Activated T-helper 17 cell treated with anti-CD3 and anti-CD28 coated beads, Interleukin-2, amount 50 U/mL, for 72 hours (primary cell): Measurements from ENCODE around the gene REC8. TPM values are rescaled to one million over a fixed set of nuclear protein-coding genes. Genes with fewer than 3 reads are reported as not detected.

Experiments
- ATAC-seq: fragments of 150-1000 bp; cut with Tn5 transposase; replicated peaks from 2 replicates; pipeline ENCODE4 v1.10.0; 2021; ENCODE audit warnings: mild to moderate bottlenecking, moderate library complexity
- H3K27ac Mint-ChIP-seq: one replicate; pipeline ENCODE4 v1.8.0; 2022; ENCODE audit warnings: mixed read lengths
- H3K27me3 Mint-ChIP-seq: one replicate; pipeline ENCODE4 v1.8.0; 2022; ENCODE audit warnings: mixed read lengths
- H3K36me3 Mint-ChIP-seq: one replicate; pipeline ENCODE4 v1.8.0; 2022; ENCODE audit warnings: low read depth, mild to moderate bottlenecking, mixed read lengths
- H3K4me1 Mint-ChIP-seq: one replicate; pipeline ENCODE4 v1.8.0; 2022; ENCODE audit warnings: mixed read lengths
- H3K4me3 Mint-ChIP-seq: one replicate; pipeline ENCODE4 v1.8.0; 2022; ENCODE audit warnings: mild to moderate bottlenecking, mixed read lengths
- H3K9me3 Mint-ChIP-seq: one replicate; pipeline ENCODE4 v1.8.0; 2022; ENCODE audit warnings: mixed read lengths
- total RNA-seq, 2 donors: library from RNA; stranded (reverse); gene quantifications; one replicate each; pipeline ENCODE4 v1.2.3, GENCODE V29; 2022

The REC8 gene
- total RNA-seq, 2 donors from 2014 or later: 35.7 to 58.8 TPM

- peak within 1 kb of the TSS; percentile 91 for H3K4me3 Mint-ChIP-seq
- H3K27ac Mint-ChIP-seq: peak within 1 kb of the TSS; percentile 85
- H3K36me3 Mint-ChIP-seq: peaks cover 85% of the 10 kb centered on the region
- H3K9me3 Mint-ChIP-seq: no peaks in the 10 kb centered on the region
- H3K4me1 Mint-ChIP-seq: peaks cover 46% of the 10 kb centered on the region
- no peaks in the 10 kb centered on the region for H3K27me3 Mint-ChIP-seq
- ATAC-seq: peak; percentile 74
Measured at GRCh38 chr14:24146453-24146977, 25.4 kb upstream of the REC8 start, which contains the start of gene PSME2. PSME2 (minus strand) TSS chr14:24146610; CDS start chr14:24146581, 29 bp downstream.

- Mint-ChIP-seq H3K27me3 (no peaks in the 10 kb centered on the region), H3K36me3 (peaks cover 85% of the 10 kb centered on the region), H3K4me3 (peak within 1 kb of the TSS; percentile 91), H3K27ac (peak within 1 kb of the TSS; percentile 85), H3K9me3 (no peaks in the 10 kb centered on the region), H3K4me1 (peaks cover 42% of the 10 kb centered on the region)
- peak; percentile 91 for ATAC-seq
Measured at GRCh38 chr14:24146978-24147760, 24.7 kb upstream of the REC8 start, which contains the start of gene RNF31. RNF31 (plus strand) TSS chr14:24147498; CDS start chr14:24147699, 201 bp downstream.

GRCh38 chr14:24147761-24148428 lies 24.0 kb upstream of the REC8 start:
- Mint-ChIP-seq H3K4me1 (peaks cover 38% of the 10 kb centered on the region), H3K4me3 (peak overlapping the region; percentile 91), H3K27ac (peak overlapping the region; percentile 85), H3K27me3 (no peaks in the 10 kb centered on the region), H3K36me3 (peaks cover 85% of the 10 kb centered on the region), H3K9me3 (no peaks in the 10 kb centered on the region)
- no peak for ATAC-seq

GRCh38 chr14:24149302-24149969 lies 22.4 kb upstream of the REC8 start:
- peaks cover 78% of the 10 kb centered on the region for H3K36me3 Mint-ChIP-seq
- H3K9me3 Mint-ChIP-seq: no peaks in the 10 kb centered on the region
- peak overlapping the region; percentile 85 for H3K27ac Mint-ChIP-seq
- no peaks in the 10 kb centered on the region for H3K27me3 Mint-ChIP-seq
- H3K4me3 Mint-ChIP-seq: peak overlapping the region; percentile 91
- no peak for ATAC-seq
- peaks cover 26% of the 10 kb centered on the region for H3K4me1 Mint-ChIP-seq

- Mint-ChIP-seq H3K4me1 (peaks cover 23% of the 10 kb centered on the region), H3K27ac (no peak overlapping the region), H3K9me3 (no peaks in the 10 kb centered on the region), H3K27me3 (no peaks in the 10 kb centered on the region), H3K36me3 (peaks cover 78% of the 10 kb centered on the region), H3K4me3 (no peak overlapping the region)
- no peak for ATAC-seq
Measured at GRCh38 chr14:24150061-24150460, 21.8 kb upstream of the REC8 start.

GRCh38 chr14:24150567-24150966 lies 21.3 kb upstream of the REC8 start:
- H3K27ac Mint-ChIP-seq: no peak overlapping the region
- peaks cover 18% of the 10 kb centered on the region for H3K4me1 Mint-ChIP-seq
- ATAC-seq: no peak
- no peak overlapping the region for H3K4me3 Mint-ChIP-seq
- no peaks in the 10 kb centered on the region for H3K9me3 Mint-ChIP-seq
- H3K27me3 Mint-ChIP-seq: no peaks in the 10 kb centered on the region
- H3K36me3 Mint-ChIP-seq: peaks cover 78% of the 10 kb centered on the region

GRCh38 chr14:24150993-24151392 lies 20.9 kb upstream of the REC8 start:
- no peak for ATAC-seq
- H3K4me1 Mint-ChIP-seq: peaks cover 15% of the 10 kb centered on the region
- H3K27me3 Mint-ChIP-seq: no peaks in the 10 kb centered on the region
- H3K9me3 Mint-ChIP-seq: no peaks in the 10 kb centered on the region
- no peak overlapping the region for H3K4me3 Mint-ChIP-seq
- peaks cover 78% of the 10 kb centered on the region for H3K36me3 Mint-ChIP-seq
- H3K27ac Mint-ChIP-seq: no peak overlapping the region

- no peaks in the 10 kb centered on the region for H3K9me3 Mint-ChIP-seq
- H3K4me1 Mint-ChIP-seq: peaks cover 15% of the 10 kb centered on the region
- H3K27me3 Mint-ChIP-seq: no peaks in the 10 kb centered on the region
- H3K4me3 Mint-ChIP-seq: no peak overlapping the region
- H3K27ac Mint-ChIP-seq: no peak overlapping the region
- H3K36me3 Mint-ChIP-seq: peaks cover 78% of the 10 kb centered on the region
- no peak for ATAC-seq
Measured at GRCh38 chr14:24151404-24152080, 20.3 kb upstream of the REC8 start.

- Mint-ChIP-seq H3K27me3 (no peaks in the 10 kb centered on the region), H3K36me3 (peaks cover 93% of the 10 kb centered on the region), H3K27ac (peak overlapping the region; percentile 58), H3K9me3 (no peaks in the 10 kb centered on the region), H3K4me3 (no peak overlapping the region), H3K4me1 (no peaks in the 10 kb centered on the region)
- ATAC-seq: no peak
Measured at GRCh38 chr14:24155100-24155499, 16.8 kb upstream of the REC8 start.

GRCh38 chr14:24156840-24157239 lies 15.0 kb upstream of the REC8 start:
- Mint-ChIP-seq H3K9me3 (no peaks in the 10 kb centered on the region), H3K27ac (peak overlapping the region; percentile 67), H3K27me3 (no peaks in the 10 kb centered on the region), H3K4me1 (peaks cover 5% of the 10 kb centered on the region), H3K4me3 (no peak overlapping the region), H3K36me3 (peaks cover 93% of the 10 kb centered on the region)
- no peak for ATAC-seq

GRCh38 chr14:24157331-24157730 lies 14.5 kb upstream of the REC8 start:
- H3K9me3 Mint-ChIP-seq: no peaks in the 10 kb centered on the region
- peaks cover 93% of the 10 kb centered on the region for H3K36me3 Mint-ChIP-seq
- no peak for ATAC-seq
- H3K27ac Mint-ChIP-seq: peak overlapping the region; percentile 67
- H3K4me1 Mint-ChIP-seq: peaks cover 10% of the 10 kb centered on the region
- no peaks in the 10 kb centered on the region for H3K27me3 Mint-ChIP-seq
- H3K4me3 Mint-ChIP-seq: no peak overlapping the region

GRCh38 chr14:24159777-24160498 lies 11.9 kb upstream of the REC8 start:
- Mint-ChIP-seq H3K4me1 (peaks cover 20% of the 10 kb centered on the region), H3K9me3 (no peaks in the 10 kb centered on the region), H3K36me3 (peaks cover 100% of the 10 kb centered on the region), H3K27me3 (no peaks in the 10 kb centered on the region), H3K4me3 (no peak overlapping the region), H3K27ac (peak overlapping the region; percentile 99)
- no peak for ATAC-seq

GRCh38 chr14:24160499-24160849 lies 11.4 kb upstream of the REC8 start:
- H3K9me3 Mint-ChIP-seq: no peaks in the 10 kb centered on the region
- peak overlapping the region; percentile 98 for H3K4me3 Mint-ChIP-seq
- no peaks in the 10 kb centered on the region for H3K27me3 Mint-ChIP-seq
- ATAC-seq: no peak
- peaks cover 100% of the 10 kb centered on the region for H3K36me3 Mint-ChIP-seq
- peaks cover 24% of the 10 kb centered on the region for H3K4me1 Mint-ChIP-seq
- H3K27ac Mint-ChIP-seq: peak overlapping the region; percentile 99
